Esophagus (tissue), 2 donors: ENCODE measurements around the gene SMARCA2. TPM values are rescaled to one million over a fixed set of nuclear protein-coding genes. Genes with fewer than 3 reads are reported as not detected.

Experiments
- H3K27ac ChIP-seq, 2 donors: one replicate each; pipeline ENCODE4 v1.5.1; 2013; ENCODE audit warnings: low read depth in 2 of 2, mild to moderate bottlenecking in 2 of 2, inconsistent platforms in 1 of 2, low read length in 1 of 2, moderate library complexity in 1 of 2
- H3K27me3 ChIP-seq, 2 donors: one replicate each; pipeline ENCODE4 v1.6.1; 2013; ENCODE audit warnings: low read length in 2 of 2, control low read depth in 1 of 2, mild to moderate bottlenecking in 1 of 2; ENCODE audit not compliant: insufficient read depth in 2 of 2, control insufficient read depth in 1 of 2
- H3K36me3 ChIP-seq, 2 donors: one replicate each; pipeline ENCODE4 v1.6.1; 2013; ENCODE audit warnings: low read length in 1 of 2; ENCODE audit not compliant: control insufficient read depth in 2 of 2, insufficient read depth in 2 of 2
- H3K4me1 ChIP-seq, 2 donors: one replicate each; pipeline ENCODE4 v1.6.1; 2013; ENCODE audit warnings: low read length in 1 of 2; ENCODE audit not compliant: control insufficient read depth in 2 of 2, insufficient read depth in 2 of 2
- H3K4me3 ChIP-seq, 2 donors: one replicate each; pipeline ENCODE4 v1.5.1; 2013; ENCODE audit warnings: low read length in 2 of 2, mild to moderate bottlenecking in 2 of 2, low read depth in 1 of 2, moderate library complexity in 1 of 2
- H3K9me3 ChIP-seq, 2 donors: one replicate each; pipeline ENCODE4 v1.6.1; 2013; ENCODE audit warnings: mild to moderate bottlenecking in 2 of 2, low read depth in 1 of 2, low read length in 1 of 2, moderate library complexity in 1 of 2; ENCODE audit not compliant: control insufficient read depth in 2 of 2, insufficient read depth in 1 of 2
- WGBS, 2 donors: extraction: QIAGEN DNeasy Blood & Tissue Kit; methylation state at CpG; one replicate each; pipeline ENCODE4 v1.1.7; 2013; 5-methylcytosine and 5-hydroxymethylcytosine counted together
- polyA plus RNA-seq, 2 donors: library from polyadenylated mRNA; stranded (reverse); fragments of 200-250 nt; gene quantifications; one replicate each; pipeline ENCODE4 v1.2.3, GENCODE V29; 2013
- donor health status: healthy with polysubstance abuse.
- donor health status: Bipolar disorder and iron deficiency.

The SMARCA2 gene
- polyA plus RNA-seq, 2 donors: 18.6 to 28.0 TPM

- 90 to 98% methylated on average over 2 of the region's 2 CpGs for WGBS, 2 donors
- Histone ChIP-seq H3K27me3 (no peaks in the 10 kb centered on the region), H3K4me3 (no peak overlapping the region), H3K4me1 (no peaks in the 10 kb centered on the region), H3K27ac (no peak overlapping the region), H3K36me3 (peaks cover 0 to under 1% of the 10 kb centered on the region in 2 donors), H3K9me3 (no peaks in the 10 kb centered on the region)
Observed at GRCh38 chr9:2180704-2181103, 165.6 kb downstream of the SMARCA2 start.

- H3K36me3 ChIP-seq: peaks cover 5 to 7% of the 10 kb centered on the region in 2 donors
- no peaks in the 10 kb centered on the region for H3K27me3 ChIP-seq
- H3K4me3 ChIP-seq: no peak overlapping the region
- no peaks in the 10 kb centered on the region for H3K9me3 ChIP-seq
- H3K4me1 ChIP-seq: no peaks in the 10 kb centered on the region
- 87% methylated on average over 7 of the region's 7 CpGs for WGBS, 2 donors
- no peak overlapping the region for H3K27ac ChIP-seq
Observed at GRCh38 chr9:2181792-2182191, 166.6 kb downstream of the SMARCA2 start.

GRCh38 chr9:2190939-2191608, 175.9 kb downstream of the SMARCA2 start:
- H3K36me3 ChIP-seq: peaks cover 17 to 18% of the 10 kb centered on the region in 2 donors
- H3K4me3 ChIP-seq: no peak overlapping the region
- H3K4me1 ChIP-seq: no peaks in the 10 kb centered on the region
- WGBS, 2 donors: 92 to 93% methylated on average over 14 of the region's 14 CpGs
- H3K27ac ChIP-seq: no peak overlapping the region
- no peaks in the 10 kb centered on the region for H3K27me3 ChIP-seq
- H3K9me3 ChIP-seq: no peaks in the 10 kb centered on the region

- H3K4me3 ChIP-seq: no peak overlapping the region
Observed at GRCh38 chr9:2191609-2191972, 176.4 kb downstream of the SMARCA2 start.

GRCh38 chr9:2192356-2192979, 177.3 kb downstream of the SMARCA2 start:
- Histone ChIP-seq H3K4me1 (no peaks in the 10 kb centered on the region), H3K36me3 (peaks cover 12 to 16% of the 10 kb centered on the region in 2 donors), H3K27ac (no peak overlapping the region), H3K27me3 (no peaks in the 10 kb centered on the region), H3K4me3 (no peak overlapping the region), H3K9me3 (no peaks in the 10 kb centered on the region)
- WGBS, 2 donors: 70 to 73% methylated on average over 5 of the region's 5 CpGs

More at GRCh38 chr9:2191609-2191972, 176.4 kb downstream of the SMARCA2 start:
- peaks cover 15 to 16% of the 10 kb centered on the region in 2 donors for H3K36me3 ChIP-seq
- whole genome bisulfite sequencing, 2 donors: 68 to 77% methylated on average over 4 of the region's 4 CpGs
- H3K27ac ChIP-seq: no peak overlapping the region
- no peaks in the 10 kb centered on the region for H3K9me3 ChIP-seq
- H3K4me1 ChIP-seq: no peaks in the 10 kb centered on the region
- no peaks in the 10 kb centered on the region for H3K27me3 ChIP-seq

GRCh38 chr9:2193552-2193951, 178.4 kb downstream of the SMARCA2 start:
- H3K4me3 ChIP-seq: no peak overlapping the region
- WGBS, 2 donors: 72 to 78% methylated on average over 2 of the region's 2 CpGs
- H3K4me1 ChIP-seq: no peaks in the 10 kb centered on the region
- no peak overlapping the region for H3K27ac ChIP-seq
- H3K9me3 ChIP-seq: no peaks in the 10 kb centered on the region
- peaks cover 12 to 16% of the 10 kb centered on the region in 2 donors for H3K36me3 ChIP-seq
- H3K27me3 ChIP-seq: no peaks in the 10 kb centered on the region

- Histone ChIP-seq H3K4me1 (no peaks in the 10 kb centered on the region), H3K9me3 (peaks cover under 1% of the 10 kb centered on the region in 2 donors), H3K27me3 (no peaks in the 10 kb centered on the region), H3K27ac (no peak overlapping the region), H3K4me3 (no peak overlapping the region), H3K36me3 (peaks cover 11 to 12% of the 10 kb centered on the region in 2 donors)
- 84 to 89% methylated on average over 11 of the region's 11 CpGs for WGBS, 2 donors
Observed at GRCh38 chr9:2195211-2195610, 180.1 kb downstream of the SMARCA2 start.

GRCh38 chr9:2196757-2197156, 181.6 kb downstream of the SMARCA2 start:
- Histone ChIP-seq H3K4me3 (no peak overlapping the region), H3K27ac (no peak overlapping the region), H3K36me3 (peaks cover 10% of the 10 kb centered on the region in 2 donors), H3K4me1 (no peaks in the 10 kb centered on the region), H3K27me3 (no peaks in the 10 kb centered on the region), H3K9me3 (peaks cover 2 to 3% of the 10 kb centered on the region in 2 donors)
- 95 to 98% methylated on average over 2 of the region's 2 CpGs for WGBS, 2 donors

- Histone ChIP-seq H3K27me3 (no peaks in the 10 kb centered on the region), H3K9me3 (peaks cover 2 to 3% of the 10 kb centered on the region in 2 donors), H3K4me3 (no peak overlapping the region), H3K27ac (no peak overlapping the region), H3K4me1 (no peaks in the 10 kb centered on the region), H3K36me3 (peaks cover 3 to 8% of the 10 kb centered on the region in 2 donors)
- 91 to 95% methylated on average over 4 of the region's 4 CpGs for WGBS, 2 donors
Observed at GRCh38 chr9:2198956-2199635, 183.9 kb downstream of the SMARCA2 start.
